GM12873 (cell line): Measurements from ENCODE around the gene XIAP.
A peak's percentile ranks its signal among the peaks of the same experiment; 100 is the strongest.

ENCODE experiments used
- TF ChIP-seq, protein P1 (sequence below): IDR thresholded peaks from 2 replicates; pipeline ENCODE4 v1.5.1; 2012; ENCODE audit warnings: low read depth, mild to moderate bottlenecking, moderate library complexity, low read length, control low read depth; ENCODE audit not compliant: insufficient read depth; ENCODE audit errors: missing control alignments

The XIAP gene

DNA sequence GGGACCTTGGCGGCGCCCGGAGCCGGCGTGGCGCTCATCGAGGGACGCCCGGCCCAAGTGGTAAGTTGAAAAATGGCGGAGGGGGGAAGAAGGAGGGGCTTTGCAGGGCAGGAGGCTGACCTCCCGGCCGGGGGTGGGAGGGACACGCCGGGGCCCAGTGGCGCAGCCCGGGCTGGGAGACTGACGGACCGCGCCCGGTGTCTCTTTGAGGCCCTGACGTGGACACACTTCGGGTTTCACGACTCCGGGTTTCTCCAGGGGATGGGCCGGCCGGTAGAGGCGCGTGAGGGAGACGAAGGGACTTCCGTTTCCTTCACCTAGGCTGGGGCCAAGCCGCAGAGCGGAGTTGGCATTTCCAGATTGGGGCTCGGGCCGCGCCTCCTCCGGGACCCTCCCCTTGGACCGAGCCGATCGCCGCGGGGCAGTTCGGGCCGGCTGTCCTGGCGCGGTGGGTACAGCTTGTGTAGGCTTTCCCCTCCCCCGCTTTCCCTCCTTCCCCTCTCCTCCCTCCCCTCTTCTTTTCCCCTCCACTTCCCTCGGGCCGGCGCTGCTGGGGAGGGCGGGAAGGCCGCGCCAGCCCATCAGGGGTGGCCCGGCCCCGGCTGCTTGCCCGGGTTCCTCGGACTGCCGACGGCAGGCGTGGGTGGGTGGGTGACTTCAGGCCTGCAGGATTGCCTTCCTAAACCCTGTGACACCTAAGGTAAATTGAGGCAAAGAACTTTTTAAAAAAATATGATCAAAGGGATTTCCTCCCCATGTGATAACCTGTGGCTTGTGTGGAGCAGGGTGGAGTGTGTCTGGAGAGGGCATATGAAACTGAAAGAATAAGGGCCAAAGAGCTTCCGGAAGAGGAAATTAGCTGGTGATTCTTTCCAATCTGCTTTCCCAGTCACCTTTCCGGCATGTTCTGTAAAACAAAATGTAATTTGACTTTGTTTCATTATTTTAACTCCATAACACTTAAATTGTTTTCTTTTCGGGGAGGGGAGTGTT lies at the start of gene XIAP:
Gene XIAP, plus strand, starts transcription at position 208 of the 993 bp plus-strand sequence. CDS start 25,610 bp downstream, outside the sequence.
- TF ChIP-seq, protein P1, sequence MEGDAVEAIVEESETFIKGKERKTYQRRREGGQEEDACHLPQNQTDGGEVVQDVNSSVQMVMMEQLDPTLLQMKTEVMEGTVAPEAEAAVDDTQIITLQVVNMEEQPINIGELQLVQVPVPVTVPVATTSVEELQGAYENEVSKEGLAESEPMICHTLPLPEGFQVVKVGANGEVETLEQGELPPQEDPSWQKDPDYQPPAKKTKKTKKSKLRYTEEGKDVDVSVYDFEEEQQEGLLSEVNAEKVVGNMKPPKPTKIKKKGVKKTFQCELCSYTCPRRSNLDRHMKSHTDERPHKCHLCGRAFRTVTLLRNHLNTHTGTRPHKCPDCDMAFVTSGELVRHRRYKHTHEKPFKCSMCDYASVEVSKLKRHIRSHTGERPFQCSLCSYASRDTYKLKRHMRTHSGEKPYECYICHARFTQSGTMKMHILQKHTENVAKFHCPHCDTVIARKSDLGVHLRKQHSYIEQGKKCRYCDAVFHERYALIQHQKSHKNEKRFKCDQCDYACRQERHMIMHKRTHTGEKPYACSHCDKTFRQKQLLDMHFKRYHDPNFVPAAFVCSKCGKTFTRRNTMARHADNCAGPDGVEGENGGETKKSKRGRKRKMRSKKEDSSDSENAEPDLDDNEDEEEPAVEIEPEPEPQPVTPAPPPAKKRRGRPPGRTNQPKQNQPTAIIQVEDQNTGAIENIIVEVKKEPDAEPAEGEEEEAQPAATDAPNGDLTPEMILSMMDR, result peak; percentile 8

DNA sequence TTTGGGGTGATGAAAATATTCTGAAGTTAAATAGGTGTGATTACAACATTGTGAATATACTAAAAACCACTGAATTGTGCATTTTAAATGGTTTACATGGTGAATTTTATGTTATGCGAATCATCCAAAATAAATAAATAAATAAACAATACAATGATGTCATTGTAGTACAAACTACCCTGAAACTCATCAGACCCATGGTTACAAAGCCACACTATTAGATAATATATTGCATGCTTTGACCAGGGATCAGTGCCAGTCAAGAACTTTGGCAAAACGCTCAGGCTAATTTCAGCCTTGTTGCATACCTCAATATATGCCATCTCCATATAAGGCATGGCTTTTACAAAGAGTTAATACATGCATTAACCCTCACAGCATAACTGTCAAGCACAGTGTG lies 45.5 kb upstream of the XIAP start:
- TF ChIP-seq, protein P1, result no peak

DNA sequence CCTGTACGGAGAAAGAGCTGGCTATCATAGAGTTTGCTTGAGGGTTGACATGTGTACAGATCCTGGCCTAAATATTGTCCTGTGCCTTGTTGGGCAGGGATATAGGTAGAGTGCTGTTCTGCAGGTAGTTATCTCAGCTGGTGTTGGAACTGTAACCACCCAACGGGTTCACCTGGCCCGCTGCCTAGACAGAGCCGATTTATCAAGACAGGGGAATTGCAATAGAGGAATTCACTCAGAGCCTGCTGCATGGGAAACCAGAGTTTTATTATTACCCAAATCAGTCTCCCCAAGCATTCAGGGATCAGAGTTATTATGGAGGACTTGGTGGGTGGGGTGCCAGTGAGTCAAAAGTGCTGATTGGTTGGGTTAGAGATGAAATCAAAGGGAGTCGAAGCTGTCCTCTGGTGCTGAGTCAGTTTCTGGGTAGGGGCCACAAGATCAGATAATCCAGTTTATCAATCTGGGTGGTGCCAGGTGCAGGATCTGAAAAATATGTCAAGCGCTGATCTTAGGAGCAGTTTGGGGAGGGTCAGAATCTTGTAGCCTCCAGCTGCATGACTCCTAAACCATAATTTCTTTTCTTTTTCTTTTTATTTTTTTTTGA lies 42.5 kb upstream of the XIAP start:
- TF ChIP-seq, protein P1, result no peak

DNA sequence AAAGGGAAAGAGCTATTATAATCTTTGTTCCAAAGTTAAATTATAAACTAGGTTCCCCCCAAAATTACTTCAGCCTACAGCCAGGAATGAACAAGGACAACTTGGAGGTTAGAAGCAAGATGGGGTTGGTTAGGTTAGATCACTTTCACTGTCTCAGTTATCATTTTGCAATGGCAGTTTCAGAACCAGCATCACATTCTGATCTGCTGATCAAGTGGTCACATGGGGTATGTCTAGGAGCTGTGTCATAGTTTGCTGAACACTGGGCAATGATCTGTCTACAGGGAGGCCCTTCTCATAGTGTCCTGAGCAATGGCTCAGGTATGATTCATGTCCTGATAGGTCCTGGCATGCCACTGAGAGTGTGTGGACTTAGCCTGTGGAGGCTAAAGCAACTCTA lies 41.6 kb upstream of the XIAP start:
- TF ChIP-seq, protein P1, result no peak

DNA sequence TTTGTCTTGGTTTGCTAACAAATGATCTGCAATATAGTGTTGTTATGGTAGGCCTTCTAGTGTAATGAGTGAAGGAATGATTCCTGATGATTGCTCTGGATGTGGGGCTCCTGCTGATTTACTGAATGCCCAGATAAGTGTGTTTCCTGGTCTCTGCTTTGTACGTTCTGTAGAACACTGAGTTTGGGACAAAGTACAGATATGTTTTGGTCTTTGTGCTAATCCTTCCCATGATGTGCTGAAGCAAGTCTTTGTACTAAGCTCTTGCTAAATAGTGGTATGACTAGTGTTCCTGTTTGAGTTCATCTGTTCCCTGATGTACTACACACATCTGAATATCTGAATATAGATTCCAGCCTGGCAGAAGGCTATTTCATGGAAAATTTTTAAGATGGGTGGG lies 36.9 kb upstream of the XIAP start:
- TF ChIP-seq, protein P1, result no peak

DNA sequence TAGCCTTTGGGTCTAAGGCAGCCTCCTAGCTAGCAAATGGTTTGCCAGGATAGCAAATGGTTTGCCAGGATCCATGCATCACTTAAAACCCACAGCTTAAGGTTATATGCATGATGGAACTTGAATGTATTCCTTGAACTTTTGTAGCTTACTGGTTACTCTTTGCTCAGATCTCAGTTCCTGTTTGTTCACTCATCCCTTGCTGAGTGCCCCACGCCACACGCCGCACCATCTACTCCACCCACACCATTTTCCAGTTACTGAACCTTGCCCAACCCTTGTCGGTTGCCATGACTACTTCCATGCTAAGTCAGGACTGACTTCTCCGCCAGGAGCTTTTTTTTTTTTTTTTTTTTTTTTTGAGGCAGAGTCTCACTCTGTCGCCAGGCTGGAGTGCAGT lies 29.5 kb upstream of the XIAP start:
- TF ChIP-seq, protein P1, result no peak

DNA sequence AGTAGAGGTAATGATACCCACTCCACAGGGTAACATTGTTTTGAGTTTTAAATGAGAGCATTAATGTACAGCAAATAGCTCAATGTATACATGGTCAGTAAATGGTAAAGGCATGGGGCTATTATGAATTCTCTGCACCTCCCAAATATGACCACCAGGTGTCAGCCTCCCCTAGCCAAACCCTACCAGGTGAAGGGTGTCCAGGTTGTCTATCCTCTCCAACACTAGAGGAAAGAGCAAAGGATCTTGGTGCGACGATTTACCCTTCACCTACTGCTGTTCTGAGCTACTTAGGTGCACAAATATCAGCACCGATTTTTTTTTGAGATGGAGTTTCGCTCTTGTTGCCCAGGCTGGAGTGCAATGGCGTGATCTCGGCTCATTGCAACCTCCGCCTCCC lies 26.5 kb upstream of the XIAP start:
- TF ChIP-seq, protein P1, result peak; percentile 86
